Measurements from ENCODE around the gene PI4KA. TPM values are rescaled to one million over a fixed set of nuclear protein-coding genes. Genes with fewer than 3 reads are reported as not detected.

Gene PI4KA
- polyA plus RNA-seq, 1 of the 3 experiments (the other 2 are of a cell fraction), result 30.0 TPM

GRCh38 chr22:20763630-20764470 is 94.8 kb downstream of the PI4KA start:
- TF ChIP-seq MXI1 (IDR thresholded peaks at IDR 0.05; ENCODE audit: low read depth, low read length) (no peak), JUND (IDR thresholded peaks at IDR 0.05) (no peak), USF1 (IDR thresholded peaks at IDR 0.05; ENCODE audit: borderline replicate concordance, low read depth) (no peak), FOXJ3 (CRISPR knock-in tag; IDR thresholded peaks at IDR 0.05) (no peak), RCOR1 (IDR thresholded peaks at IDR 0.05; ENCODE audit: low read length) (no peak), FOSL2 (IDR thresholded peaks at IDR 0.05; ENCODE audit: borderline replicate concordance, low read depth) (no peak), POLR2AphosphoS5 (IDR thresholded peaks at IDR 0.05; ENCODE audit: low read depth, low read length) (no peak), FOXM1 (IDR thresholded peaks at IDR 0.05; ENCODE audit: low read depth) (no peak), GATA2 (CRISPR knock-in tag; IDR thresholded peaks at IDR 0.05) (no peak), IRF3 (IDR thresholded peaks at IDR 0.05; ENCODE audit: low read depth, low read length) (no peak), SMC3 (IDR thresholded peaks at IDR 0.05; ENCODE audit: low read depth, low read length) (no peak), SIN3A (IDR thresholded peaks at IDR 0.05; ENCODE audit: borderline replicate concordance, low read depth, low read length) (no peak), TCF12 (IDR thresholded peaks at IDR 0.05) (no peak), NRF1 (IDR thresholded peaks at IDR 0.05; ENCODE audit: low read depth, low read length) (no peak), NFIC (IDR thresholded peaks at IDR 0.05; ENCODE audit: borderline replicate concordance) (no peak), CTCF (IDR thresholded peaks at IDR 0.05) (no peak), GABPA (IDR thresholded peaks at IDR 0.05; ENCODE audit: low read depth) (no peak)
- TF ChIP-seq, protein P1, sequence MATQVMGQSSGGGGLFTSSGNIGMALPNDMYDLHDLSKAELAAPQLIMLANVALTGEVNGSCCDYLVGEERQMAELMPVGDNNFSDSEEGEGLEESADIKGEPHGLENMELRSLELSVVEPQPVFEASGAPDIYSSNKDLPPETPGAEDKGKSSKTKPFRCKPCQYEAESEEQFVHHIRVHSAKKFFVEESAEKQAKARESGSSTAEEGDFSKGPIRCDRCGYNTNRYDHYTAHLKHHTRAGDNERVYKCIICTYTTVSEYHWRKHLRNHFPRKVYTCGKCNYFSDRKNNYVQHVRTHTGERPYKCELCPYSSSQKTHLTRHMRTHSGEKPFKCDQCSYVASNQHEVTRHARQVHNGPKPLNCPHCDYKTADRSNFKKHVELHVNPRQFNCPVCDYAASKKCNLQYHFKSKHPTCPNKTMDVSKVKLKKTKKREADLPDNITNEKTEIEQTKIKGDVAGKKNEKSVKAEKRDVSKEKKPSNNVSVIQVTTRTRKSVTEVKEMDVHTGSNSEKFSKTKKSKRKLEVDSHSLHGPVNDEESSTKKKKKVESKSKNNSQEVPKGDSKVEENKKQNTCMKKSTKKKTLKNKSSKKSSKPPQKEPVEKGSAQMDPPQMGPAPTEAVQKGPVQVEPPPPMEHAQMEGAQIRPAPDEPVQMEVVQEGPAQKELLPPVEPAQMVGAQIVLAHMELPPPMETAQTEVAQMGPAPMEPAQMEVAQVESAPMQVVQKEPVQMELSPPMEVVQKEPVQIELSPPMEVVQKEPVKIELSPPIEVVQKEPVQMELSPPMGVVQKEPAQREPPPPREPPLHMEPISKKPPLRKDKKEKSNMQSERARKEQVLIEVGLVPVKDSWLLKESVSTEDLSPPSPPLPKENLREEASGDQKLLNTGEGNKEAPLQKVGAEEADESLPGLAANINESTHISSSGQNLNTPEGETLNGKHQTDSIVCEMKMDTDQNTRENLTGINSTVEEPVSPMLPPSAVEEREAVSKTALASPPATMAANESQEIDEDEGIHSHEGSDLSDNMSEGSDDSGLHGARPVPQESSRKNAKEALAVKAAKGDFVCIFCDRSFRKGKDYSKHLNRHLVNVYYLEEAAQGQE (IDR thresholded peaks at IDR 0.05; ENCODE audit: low read depth, low read length), result no peak
- TF ChIP-seq, protein P2, sequence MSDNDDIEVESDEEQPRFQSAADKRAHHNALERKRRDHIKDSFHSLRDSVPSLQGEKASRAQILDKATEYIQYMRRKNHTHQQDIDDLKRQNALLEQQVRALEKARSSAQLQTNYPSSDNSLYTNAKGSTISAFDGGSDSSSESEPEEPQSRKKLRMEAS (IDR thresholded peaks at IDR 0.05; ENCODE audit: low read depth), result no peak
- Histone ChIP-seq H3K4me2 (no peak overlapping the region), H3K27ac (ENCODE audit: low read depth in 2 of 2, low read length in 1 of 2) (no peak overlapping the region), H3K9me3 (no peaks in the 10 kb centered on the region), H3K79me2 (ENCODE audit: insufficient read depth) (no peaks in the 10 kb centered on the region), H3K4me1 (ENCODE audit: control insufficient read depth in 1 of 2, insufficient read depth in 2 of 2, low read depth in 1 of 2, low read length in 1 of 2) (no peaks in the 10 kb centered on the region), H3F3A (replicated peaks; ENCODE audit: insufficient read depth) (no peaks in the 10 kb centered on the region), H3K9ac (no peak overlapping the region), H3K4me3 (ENCODE audit: low read depth in 2 of 2, low read length in 1 of 2) (no peak overlapping the region), H3K9me2 (no peaks in the 10 kb centered on the region), H3K36me3 (replicated peaks in 1 of 2; ENCODE audit: control insufficient read depth in 1 of 2, insufficient read depth in 2 of 2, low read length in 1 of 2) (peaks cover 6 to 29% of the 10 kb centered on the region in 2 experiments), H4K20me1 (ENCODE audit: insufficient read depth) (no peaks in the 10 kb centered on the region), H2AFZ (ENCODE audit: low read depth) (no peak overlapping the region), H3K27me3 (ENCODE audit: insufficient read depth) (no peaks in the 10 kb centered on the region)
- DNase-seq, result no peak
- ChIA-PET POLR2A (no interaction called here), CTCF (interaction anchor here (1.3 to 2.6 kb wide), 4 partner anchors 20 to 40 kb away, joined by 3 to 8 read pairs (median 4); no protein-coding TSS in a partner anchor)
- 89% methylated on average over 13 of the region's 13 CpGs for WGBS (ENCODE audit: low lambda C conversion rate)

All from SK-N-SH (cell line).